Spleen (tissue), 7 donors: ENCODE measurements around the gene SMG6.

ENCODE experiments used
- CTCF ChIP-seq, 11 experiments: fragments of 200-600 bp in 7 of 11; fragments of 450-650 bp in 4 of 11; sonication (generic) in 4 of 11; IDR thresholded peaks in 8 of 11; conservative IDR thresholded peaks in 3 of 11; 1 replicate in 7 of 11; 2 replicates in 4 of 11; pipeline versions ENCODE4 v1.4.0 to v1.8.0; 2016 to 2021; ENCODE audit warnings: antibody characterized with exemption in 11 of 11, inconsistent platforms in 4 of 11, mild to moderate bottlenecking in 1 of 11
- POLR2A ChIP-seq, 3 donors: fragments of 450-650 bp; IDR thresholded peaks; one replicate each; pipeline ENCODE4 v1.5.1; 2017; ENCODE audit warnings: antibody characterized with exemption in 3 of 3, mild to moderate bottlenecking in 1 of 3
- donor health status: DM: no; HTN: no; CAD: no; lungs with moderate emphysema.
- donor health status: DM: no; HTN: no; CAD: no.
- donor health status: DM: no; HTN: no; CAD: no.

- TF ChIP-seq CTCF (IDR thresholded peaks at IDR 0.05 in 8 of 11, conservative IDR thresholded peaks at IDR 0.05 in 3 of 11) (no peak), POLR2A (IDR thresholded peaks at IDR 0.05) (no peak)
Measured at GRCh38 chr17:2186937-2187336, 116.6 kb downstream of the SMG6 start.
